Adrenal gland (tissue), 12 donors: ENCODE data around the gene BZW2. TPM values are rescaled to one million over a fixed set of nuclear protein-coding genes. Genes with fewer than 3 reads are reported as not detected.

Experiments used
- DNase-seq, 7 donors: peaks; one replicate each; pipeline ENCODE4 v3.0.0-alpha.2; 2019 to 2020
- H3K27ac ChIP-seq, 5 donors: fragments of 200-600 bp; sonication (generic) in 4 of 5; 1 replicate in 3 of 5; 2 replicates in 2 of 5; pipeline versions ENCODE4 v1.5.1 to v1.8.0; 2016 to 2020; ENCODE audit warnings: mild to moderate bottlenecking in 1 of 5
- H3K27me3 ChIP-seq: fragments of 200-600 bp; 2 replicates; pipeline ENCODE4 v1.8.0; 2021
- H3K36me3 ChIP-seq, 2 donors: fragments of 200-600 bp; replicated peaks in 1 of 2; 1 replicate in 1 of 2; 2 replicates in 1 of 2; pipeline versions ENCODE4 v1.5.1 to v1.8.0; 2018 to 2022
- H3K4me1 ChIP-seq, 2 donors: fragments of 200-600 bp; replicated peaks in 1 of 2; 1 replicate in 1 of 2; 2 replicates in 1 of 2; pipeline versions ENCODE4 v1.5.1 to v1.8.0; 2018 to 2021
- H3K4me3 ChIP-seq, 4 donors: fragments of 200-600 bp; sonication (generic) in 3 of 4; one replicate each; pipeline ENCODE4 v1.5.1; 2016 to 2018
- H3K9me3 ChIP-seq, 3 donors: fragments of 200-600 bp; sonication (generic) in 1 of 3; replicated peaks in 1 of 3; 1 replicate in 2 of 3; 2 replicates in 1 of 3; pipeline versions ENCODE4 v1.5.1 to v1.8.0; 2016 to 2021
- POLR2A ChIP-seq, 2 donors: fragments of 450-650 bp; IDR thresholded peaks; one replicate each; pipeline ENCODE4 v1.6.1; 2017; ENCODE audit warnings: antibody characterized with exemption in 2 of 2, mild to moderate bottlenecking in 2 of 2, moderate library complexity in 1 of 2
- WGBS, 4 donors: extraction: QIAGEN DNeasy Blood & Tissue Kit in 2 of 4; methylation state at CpG; one replicate each; pipeline versions ENCODE4 v1.1.5 to v1.1.7; 2013 to 2017; 5-methylcytosine and 5-hydroxymethylcytosine counted together
- intact Hi-C, 2 donors: fragments of 100-400 bp; cut with DNase I; formaldehyde crosslinking; loops; one replicate each; pipeline versions ENCODE4 v1.14.1 to v1.15.0; 2022 to 2023
- polyA plus RNA-seq, 3 donors: library from polyadenylated mRNA; stranded (reverse); fragments of 200-250 nt in 2 of 3; fragments of 350-450 nt in 1 of 3; fragmentation: Illumina TruSeq in 1 of 3; extraction: RNeasy Lipid Tissue Mini Kit (QIAGEN cat#74804) in 1 of 3; gene quantifications; one replicate each; pipeline ENCODE4 v1.2.3, GENCODE V29; 2013 to 2014
- total RNA-seq, 9 donors: library from RNA; depleted of rRNA in 4 of 9; stranded (reverse); fragments of >200 nt in 4 of 9; fragments of 120-200 nt in 1 of 9; fragmentation: NEBNext Ultra II Directional in 1 of 9; extraction: Animal tissue kit (Norgen Biotek cat#: 25700) in 1 of 9; gene quantifications; one replicate each; pipeline versions ENCODE4 v1.1.0 to v1.2.4, GENCODE V29; 2013 to 2023
- TF ChIP-seq, protein P1 (sequence below), 6 experiments: fragments of 450-650 bp in 4 of 6; fragments of 200-600 bp in 2 of 6; sonication (generic) in 1 of 6; IDR thresholded peaks; 1 replicate in 5 of 6; 2 replicates in 1 of 6; pipeline versions ENCODE4 v1.5.1 to v1.8.0; 2016 to 2021; ENCODE audit warnings: antibody characterized with exemption in 6 of 6, mild to moderate bottlenecking in 2 of 6, moderate library complexity in 1 of 6
- donor health status: healthy with polysubstance abuse.
- donor health status: Bipolar disorder and iron deficiency.
- donor health status: DM: yes; HTN: yes; CAD: no.
- donor health status: DM: no; HTN: no; CAD: no.
- donor health status: DM: no; HTN: no; CAD: no.
- donor health status: DM: yes; HTN: yes; CAD: no.

Gene BZW2
- total and polyA plus RNA-seq, 12 donors = 11.1 to 46.5 (median 34.2) TPM

DNA sequence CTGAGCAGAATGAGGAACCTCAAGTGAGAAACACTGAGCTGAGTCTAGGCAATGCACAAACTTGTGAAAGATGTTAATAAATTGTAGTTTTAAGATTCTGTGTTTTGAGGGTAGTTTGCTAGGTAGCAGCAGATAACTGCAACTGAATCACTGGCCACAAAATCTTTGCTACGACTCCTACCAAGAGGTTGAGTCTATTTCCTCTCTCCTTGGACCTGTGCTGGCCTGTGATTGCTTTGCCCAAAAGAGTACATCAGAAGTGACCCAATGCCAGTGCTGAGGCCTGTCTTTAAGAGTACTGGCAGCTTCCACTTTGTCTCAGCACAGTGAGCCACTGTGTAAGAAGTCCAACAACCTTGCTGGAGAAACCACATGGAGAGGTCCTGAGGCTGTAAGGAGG lies 95.7 kb downstream of the BZW2 start:
- no peaks in the 10 kb centered on the region for H3K9me3 ChIP-seq
- H3K27me3 ChIP-seq = no peaks in the 10 kb centered on the region
- no peak for TF ChIP-seq POLR2A (IDR thresholded peaks at IDR 0.05)
- TF ChIP-seq, protein P1, sequence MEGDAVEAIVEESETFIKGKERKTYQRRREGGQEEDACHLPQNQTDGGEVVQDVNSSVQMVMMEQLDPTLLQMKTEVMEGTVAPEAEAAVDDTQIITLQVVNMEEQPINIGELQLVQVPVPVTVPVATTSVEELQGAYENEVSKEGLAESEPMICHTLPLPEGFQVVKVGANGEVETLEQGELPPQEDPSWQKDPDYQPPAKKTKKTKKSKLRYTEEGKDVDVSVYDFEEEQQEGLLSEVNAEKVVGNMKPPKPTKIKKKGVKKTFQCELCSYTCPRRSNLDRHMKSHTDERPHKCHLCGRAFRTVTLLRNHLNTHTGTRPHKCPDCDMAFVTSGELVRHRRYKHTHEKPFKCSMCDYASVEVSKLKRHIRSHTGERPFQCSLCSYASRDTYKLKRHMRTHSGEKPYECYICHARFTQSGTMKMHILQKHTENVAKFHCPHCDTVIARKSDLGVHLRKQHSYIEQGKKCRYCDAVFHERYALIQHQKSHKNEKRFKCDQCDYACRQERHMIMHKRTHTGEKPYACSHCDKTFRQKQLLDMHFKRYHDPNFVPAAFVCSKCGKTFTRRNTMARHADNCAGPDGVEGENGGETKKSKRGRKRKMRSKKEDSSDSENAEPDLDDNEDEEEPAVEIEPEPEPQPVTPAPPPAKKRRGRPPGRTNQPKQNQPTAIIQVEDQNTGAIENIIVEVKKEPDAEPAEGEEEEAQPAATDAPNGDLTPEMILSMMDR (IDR thresholded peaks at IDR 0.05) = no peak
- 91 to 100% (median 97%) methylated on average over 1 of the region's 1 CpG for WGBS, 4 donors
- H3K4me1 ChIP-seq = peaks cover 0 to 22% of the 10 kb centered on the region in 2 donors
- H3K36me3 ChIP-seq = no peaks in the 10 kb centered on the region
- intact Hi-C loops = no loop called here
- DNase-seq = no peak
- H3K4me3 ChIP-seq = no peak overlapping the region
- H3K27ac ChIP-seq = peak overlapping the region in 1 of 5 donors; percentile 65

GRCh38 chr7:16742547-16742946 lies 96.6 kb downstream of the BZW2 start:
- H3K27me3 ChIP-seq = no peaks in the 10 kb centered on the region
- H3K27ac ChIP-seq = no peak overlapping the region
- no peaks in the 10 kb centered on the region for H3K9me3 ChIP-seq
- H3K4me1 ChIP-seq = peaks cover 0 to 22% of the 10 kb centered on the region in 2 donors
- TF ChIP-seq, protein P1 (IDR thresholded peaks at IDR 0.05) = no peak
- no peak for TF ChIP-seq POLR2A (IDR thresholded peaks at IDR 0.05)
- no peaks in the 10 kb centered on the region for H3K36me3 ChIP-seq
- no peak overlapping the region for H3K4me3 ChIP-seq
- intact Hi-C loops = no loop called here
- WGBS, 4 donors = 67 to 97% (median 79%) methylated on average over 3 of the region's 3 CpGs
- DNase-seq = no peak

DNA sequence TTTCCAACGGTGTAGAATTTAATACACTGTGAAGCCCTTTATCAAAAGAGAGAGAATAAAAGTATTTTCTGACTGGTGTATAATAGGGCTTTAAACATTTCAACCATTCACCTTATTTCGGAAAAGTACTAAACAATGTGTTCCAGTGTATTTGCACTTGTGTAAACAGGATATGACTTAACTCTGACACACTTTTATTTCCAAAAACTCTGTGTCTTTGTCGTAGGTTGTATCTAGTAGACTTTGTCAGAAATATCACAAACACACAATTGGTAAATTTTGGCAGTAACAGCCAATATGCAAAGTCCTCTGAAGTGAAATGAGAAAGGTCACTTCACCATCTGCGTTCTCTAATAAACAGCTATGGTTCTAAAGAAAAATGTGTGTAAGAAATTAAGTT lies 97.3 kb downstream of the BZW2 start:
- no peak for DNase-seq
- Histone ChIP-seq H3K36me3 (no peaks in the 10 kb centered on the region), H3K4me1 (peaks cover 0 to 22% of the 10 kb centered on the region in 2 donors), H3K27ac (no peak overlapping the region), H3K4me3 (no peak overlapping the region), H3K27me3 (no peaks in the 10 kb centered on the region), H3K9me3 (no peaks in the 10 kb centered on the region)
- TF ChIP-seq, protein P1 (IDR thresholded peaks at IDR 0.05) = no peak
- no peak for TF ChIP-seq POLR2A (IDR thresholded peaks at IDR 0.05)
- intact Hi-C loops = no loop called here
- WGBS, 4 donors = 33 to 45% (median 43%) methylated on average over 4 of the region's 4 CpGs

- no peak overlapping the region for H3K27ac ChIP-seq
- no peaks in the 10 kb centered on the region for H3K27me3 ChIP-seq
- no peaks in the 10 kb centered on the region for H3K9me3 ChIP-seq
- TF ChIP-seq, protein P1 (IDR thresholded peaks at IDR 0.05) = no peak
- TF ChIP-seq POLR2A (IDR thresholded peaks at IDR 0.05) = no peak
- no peaks in the 10 kb centered on the region for H3K36me3 ChIP-seq
- intact Hi-C loops = no loop called here
- 80 to 89% (median 81%) methylated on average over 6 of the region's 6 CpGs for WGBS, 4 donors
- DNase-seq = no peak
- H3K4me3 ChIP-seq = no peak overlapping the region
- H3K4me1 ChIP-seq = peaks cover 0 to 20% of the 10 kb centered on the region in 2 donors
Measured at GRCh38 chr7:16744518-16745250, 98.7 kb downstream of the BZW2 start.
